ENCODE results near the gene PGD.
"Not testable (repeated sequence)": the region's sequence is repeated elsewhere in the genome, so short reads cannot be mapped to it uniquely, and the experiment has no call there.

Gene PGD

GRCh38 chr1:10421637-10422036 is 22.8 kb downstream of the PGD start:
- Histone ChIP-seq H3K27ac (ENCODE audit: insufficient read depth, low read length, poor library complexity, severe bottlenecking) (no peak overlapping the region), H3K4me3 (ENCODE audit: insufficient read depth, low read depth, low read length, poor library complexity, severe bottlenecking) (no peak overlapping the region), H3K9me3 (ENCODE audit: control insufficient read depth, low read length) (no peaks in the 10 kb centered on the region), H3K36me3 (ENCODE audit: control insufficient read depth, insufficient read depth, low read length) (peaks cover 29% of the 10 kb centered on the region), H3K27me3 (replicated peaks; ENCODE audit: control insufficient read depth, insufficient read depth, low read length, poor library complexity, severe bottlenecking) (no peaks in the 10 kb centered on the region), H3K4me1 (ENCODE audit: control insufficient read depth, insufficient read depth, low read length, poor library complexity, severe bottlenecking) (no peaks in the 10 kb centered on the region)
- no peak for DNase-seq

GRCh38 chr1:10424034-10424433 is 25.2 kb downstream of the PGD start:
- H3K9me3 ChIP-seq (ENCODE audit: control insufficient read depth, low read length): no peaks in the 10 kb centered on the region
- H3K27me3 ChIP-seq (replicated peaks; ENCODE audit: control insufficient read depth, insufficient read depth, low read length, poor library complexity, severe bottlenecking): no peaks in the 10 kb centered on the region
- no peak overlapping the region for H3K27ac ChIP-seq (ENCODE audit: insufficient read depth, low read length, poor library complexity, severe bottlenecking)
- no peak for DNase-seq
- peaks cover 13% of the 10 kb centered on the region for H3K36me3 ChIP-seq (ENCODE audit: control insufficient read depth, insufficient read depth, low read length)
- H3K4me1 ChIP-seq (ENCODE audit: control insufficient read depth, insufficient read depth, low read length, poor library complexity, severe bottlenecking): peaks cover 5% of the 10 kb centered on the region
- H3K4me3 ChIP-seq (ENCODE audit: insufficient read depth, low read depth, low read length, poor library complexity, severe bottlenecking): no peak overlapping the region

- DNase-seq: no peak
- no peak overlapping the region for H3K4me3 ChIP-seq (ENCODE audit: insufficient read depth, low read depth, low read length, poor library complexity, severe bottlenecking)
- H3K4me1 ChIP-seq (ENCODE audit: control insufficient read depth, insufficient read depth, low read length, poor library complexity, severe bottlenecking): peaks cover 5% of the 10 kb centered on the region
- H3K9me3 ChIP-seq (ENCODE audit: control insufficient read depth, low read length): no peaks in the 10 kb centered on the region
- peaks cover 8% of the 10 kb centered on the region for H3K36me3 ChIP-seq (ENCODE audit: control insufficient read depth, insufficient read depth, low read length)
- H3K27me3 ChIP-seq (replicated peaks; ENCODE audit: control insufficient read depth, insufficient read depth, low read length, poor library complexity, severe bottlenecking): no peaks in the 10 kb centered on the region
- no peak overlapping the region for H3K27ac ChIP-seq (ENCODE audit: insufficient read depth, low read length, poor library complexity, severe bottlenecking)
These were observed 25.8 kb downstream of the PGD start for GRCh38 chr1:10424651-10425050.

- H3K27ac ChIP-seq (ENCODE audit: insufficient read depth, low read length, poor library complexity, severe bottlenecking); H3K27me3 ChIP-seq (replicated peaks; ENCODE audit: control insufficient read depth, insufficient read depth, low read length, poor library complexity, severe bottlenecking): not testable (repeated sequence)
These were observed 27.1 kb downstream of the PGD start for GRCh38 chr1:10425826-10426534.

GRCh38 chr1:10426535-10426848 is 27.6 kb downstream of the PGD start:
- not testable (repeated sequence) for H3K4me1 ChIP-seq (ENCODE audit: control insufficient read depth, insufficient read depth, low read length, poor library complexity, severe bottlenecking); DNase-seq; H3K27me3 ChIP-seq (replicated peaks; ENCODE audit: control insufficient read depth, insufficient read depth, low read length, poor library complexity, severe bottlenecking); H3K9me3 ChIP-seq (ENCODE audit: control insufficient read depth, low read length); H3K4me3 ChIP-seq (ENCODE audit: insufficient read depth, low read depth, low read length, poor library complexity, severe bottlenecking); H3K27ac ChIP-seq (ENCODE audit: insufficient read depth, low read length, poor library complexity, severe bottlenecking); H3K36me3 ChIP-seq (ENCODE audit: control insufficient read depth, insufficient read depth, low read length)

More at GRCh38 chr1:10425826-10426534, 27.1 kb downstream of the PGD start:
- not testable (repeated sequence) for H3K9me3 ChIP-seq (ENCODE audit: control insufficient read depth, low read length); DNase-seq; H3K36me3 ChIP-seq (ENCODE audit: control insufficient read depth, insufficient read depth, low read length); H3K4me3 ChIP-seq (ENCODE audit: insufficient read depth, low read depth, low read length, poor library complexity, severe bottlenecking); H3K4me1 ChIP-seq (ENCODE audit: control insufficient read depth, insufficient read depth, low read length, poor library complexity, severe bottlenecking)

GRCh38 chr1:10428984-10429383 is 30.1 kb downstream of the PGD start:
- Histone ChIP-seq H3K9me3 (ENCODE audit: control insufficient read depth, low read length) (no peaks in the 10 kb centered on the region), H3K27ac (ENCODE audit: insufficient read depth, low read length, poor library complexity, severe bottlenecking) (no peak overlapping the region), H3K4me1 (ENCODE audit: control insufficient read depth, insufficient read depth, low read length, poor library complexity, severe bottlenecking) (peaks cover 9% of the 10 kb centered on the region), H3K27me3 (replicated peaks; ENCODE audit: control insufficient read depth, insufficient read depth, low read length, poor library complexity, severe bottlenecking) (no peaks in the 10 kb centered on the region), H3K36me3 (ENCODE audit: control insufficient read depth, insufficient read depth, low read length) (no peaks in the 10 kb centered on the region), H3K4me3 (ENCODE audit: insufficient read depth, low read depth, low read length, poor library complexity, severe bottlenecking) (no peak overlapping the region)
- DNase-seq: no peak

- Histone ChIP-seq H3K36me3 (ENCODE audit: control insufficient read depth, insufficient read depth, low read length) (no peaks in the 10 kb centered on the region), H3K4me1 (ENCODE audit: control insufficient read depth, insufficient read depth, low read length, poor library complexity, severe bottlenecking) (peaks cover 9% of the 10 kb centered on the region), H3K4me3 (ENCODE audit: insufficient read depth, low read depth, low read length, poor library complexity, severe bottlenecking) (peak overlapping the region; percentile 81), H3K27ac (ENCODE audit: insufficient read depth, low read length, poor library complexity, severe bottlenecking) (peak overlapping the region; percentile 86), H3K27me3 (replicated peaks; ENCODE audit: control insufficient read depth, insufficient read depth, low read length, poor library complexity, severe bottlenecking) (no peaks in the 10 kb centered on the region), H3K9me3 (ENCODE audit: control insufficient read depth, low read length) (no peaks in the 10 kb centered on the region)
- peak in 2 of 3 donors; percentile 2 to 11 for DNase-seq
These were observed 31.0 kb downstream of the PGD start for GRCh38 chr1:10429868-10430215.

- H3K27ac ChIP-seq (ENCODE audit: insufficient read depth, low read length, poor library complexity, severe bottlenecking): peak within 1 kb of the TSS; percentile 86
- peak; percentile 72 to 86 (median 75) for DNase-seq
- H3K27me3 ChIP-seq (replicated peaks; ENCODE audit: control insufficient read depth, insufficient read depth, low read length, poor library complexity, severe bottlenecking): no peaks in the 10 kb centered on the region
- no peaks in the 10 kb centered on the region for H3K9me3 ChIP-seq (ENCODE audit: control insufficient read depth, low read length)
- H3K36me3 ChIP-seq (ENCODE audit: control insufficient read depth, insufficient read depth, low read length): no peaks in the 10 kb centered on the region
- peak within 1 kb of the TSS; percentile 81 for H3K4me3 ChIP-seq (ENCODE audit: insufficient read depth, low read depth, low read length, poor library complexity, severe bottlenecking)
- peaks cover 9% of the 10 kb centered on the region for H3K4me1 ChIP-seq (ENCODE audit: control insufficient read depth, insufficient read depth, low read length, poor library complexity, severe bottlenecking)
These were observed 31.6 kb downstream of the PGD start, which contains the start of gene CENPS for GRCh38 chr1:10430216-10431069. Gene CENPS, plus strand, starts transcription at chr1:10430433. Its CDS starts 85 bp downstream, at chr1:10430518.

GRCh38 chr1:10431070-10431730 is 32.3 kb downstream of the PGD start:
- H3K27ac ChIP-seq (ENCODE audit: insufficient read depth, low read length, poor library complexity, severe bottlenecking): peak overlapping the region; percentile 86
- H3K4me1 ChIP-seq (ENCODE audit: control insufficient read depth, insufficient read depth, low read length, poor library complexity, severe bottlenecking): peaks cover 9% of the 10 kb centered on the region
- no peaks in the 10 kb centered on the region for H3K27me3 ChIP-seq (replicated peaks; ENCODE audit: control insufficient read depth, insufficient read depth, low read length, poor library complexity, severe bottlenecking)
- H3K36me3 ChIP-seq (ENCODE audit: control insufficient read depth, insufficient read depth, low read length): no peaks in the 10 kb centered on the region
- DNase-seq: no peak
- peak overlapping the region; percentile 81 for H3K4me3 ChIP-seq (ENCODE audit: insufficient read depth, low read depth, low read length, poor library complexity, severe bottlenecking)
- H3K9me3 ChIP-seq (ENCODE audit: control insufficient read depth, low read length): no peaks in the 10 kb centered on the region
